Peyer's patch (tissue), 4 donors: ENCODE measurements around the gene ATP6V1F. TPM values are rescaled to one million over a fixed set of nuclear protein-coding genes. Genes with fewer than 3 reads are reported as not detected.

Source experiments
- DNase-seq, 3 donors: peaks; one replicate each; pipeline ENCODE4 v3.0.0-alpha.2; 2017 to 2019
- H3K27ac ChIP-seq, 4 donors: fragments of 200-600 bp; sonication (generic); one replicate each; pipeline ENCODE4 v1.5.1; 2016 to 2019
- H3K27me3 ChIP-seq, 2 donors: fragments of 200-600 bp; sonication (generic); one replicate each; pipeline ENCODE4 v1.5.1; 2019
- H3K36me3 ChIP-seq, 3 donors: fragments of 200-600 bp; sonication (generic); one replicate each; pipeline ENCODE4 v1.5.1; 2016 to 2019
- H3K4me1 ChIP-seq, 4 donors: fragments of 200-600 bp; sonication (generic); one replicate each; pipeline ENCODE4 v1.5.1; 2016 to 2019
- H3K4me3 ChIP-seq, 4 donors: fragments of 200-600 bp; sonication (generic); 1 replicate in 3 of 4; 2 replicates in 1 of 4; pipeline ENCODE4 v1.5.1; 2016 to 2019; ENCODE audit warnings: mild to moderate bottlenecking in 1 of 4
- H3K9me3 ChIP-seq, 4 donors: fragments of 200-600 bp; sonication (generic); one replicate each; pipeline ENCODE4 v1.5.1; 2016 to 2019; ENCODE audit warnings: mild to moderate bottlenecking in 1 of 4
- POLR2A ChIP-seq, 2 donors: fragments of 450-650 bp; IDR thresholded peaks; one replicate each; pipeline ENCODE4 v1.5.1; 2017; ENCODE audit warnings: antibody characterized with exemption in 2 of 2, mild to moderate bottlenecking in 2 of 2, moderate library complexity in 2 of 2
- total RNA-seq, 4 donors: library from RNA; depleted of rRNA; stranded (reverse); fragments of >200 nt; gene quantifications; one replicate each; pipeline ENCODE4 v1.1.0, GENCODE V29; 2016
- TF ChIP-seq, protein P1 (sequence below), 6 experiments: fragments of 450-650 bp in 4 of 6; fragments of 200-600 bp in 2 of 6; sonication (generic) in 1 of 6; IDR thresholded peaks; one replicate each; pipeline ENCODE4 v1.5.1; 2017 to 2019; ENCODE audit warnings: antibody characterized with exemption in 6 of 6, mild to moderate bottlenecking in 3 of 6, moderate library complexity in 1 of 6

Gene ATP6V1F
- total RNA-seq, 4 donors from 2014 or later, result 71.3 to 88.3 (median 84.6) TPM

DNA sequence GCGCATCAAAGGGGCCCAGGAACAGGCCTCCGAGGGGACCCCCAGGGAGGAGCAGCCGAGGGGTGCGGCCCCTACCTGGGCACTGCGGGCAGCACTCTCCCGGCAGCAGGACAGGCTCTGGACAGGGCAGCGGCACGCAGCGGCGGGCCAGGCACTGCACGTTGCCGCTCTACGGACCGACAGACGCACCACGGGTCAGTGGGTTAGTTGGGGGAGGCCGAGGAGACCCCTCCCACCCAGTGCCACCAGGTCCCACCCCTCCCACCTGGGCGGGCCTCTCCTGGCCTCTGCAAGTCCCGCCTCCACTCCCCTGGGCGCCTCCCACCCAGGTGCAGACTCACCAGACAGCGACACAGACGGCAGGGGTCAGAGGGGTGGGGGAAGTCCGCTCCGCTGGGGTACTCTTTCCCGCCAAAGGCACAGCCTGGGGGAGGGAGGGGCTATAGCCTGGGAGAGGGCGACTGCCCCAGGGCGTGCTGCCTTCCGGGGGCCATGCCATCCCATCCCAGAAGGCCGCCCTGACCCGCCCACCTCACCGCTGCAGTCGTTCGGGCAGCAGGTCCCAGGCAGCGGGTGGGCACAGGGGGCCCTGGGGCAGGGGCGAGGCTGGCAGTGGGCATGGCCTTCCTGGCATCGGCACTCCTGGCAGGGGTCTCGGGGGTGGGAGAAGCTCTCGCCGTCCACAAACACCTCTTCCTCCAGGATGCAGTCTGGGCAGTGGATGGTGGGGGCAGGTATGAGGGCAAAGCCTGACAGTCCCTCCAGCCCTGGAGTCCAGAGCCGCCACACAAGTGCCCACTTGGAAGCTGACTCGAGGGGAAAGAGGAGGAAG lies 28.7 kb downstream of the ATP6V1F start:
- Histone ChIP-seq H3K36me3 (no peaks in the 10 kb centered on the region), H3K27me3 (peaks cover 0 to 13% of the 10 kb centered on the region in 2 donors), H3K4me3 (peak overlapping the region; percentile 25 to 60 (median 44)), H3K27ac (peak overlapping the region in 1 of 4 donors; percentile 81), H3K4me1 (peaks cover 3 to 9% (median 5%) of the 10 kb centered on the region in 4 donors), H3K9me3 (no peaks in the 10 kb centered on the region)
- DNase-seq, result peak in 2 of 3 donors; percentile 63 to 71
- TF ChIP-seq, protein P1, sequence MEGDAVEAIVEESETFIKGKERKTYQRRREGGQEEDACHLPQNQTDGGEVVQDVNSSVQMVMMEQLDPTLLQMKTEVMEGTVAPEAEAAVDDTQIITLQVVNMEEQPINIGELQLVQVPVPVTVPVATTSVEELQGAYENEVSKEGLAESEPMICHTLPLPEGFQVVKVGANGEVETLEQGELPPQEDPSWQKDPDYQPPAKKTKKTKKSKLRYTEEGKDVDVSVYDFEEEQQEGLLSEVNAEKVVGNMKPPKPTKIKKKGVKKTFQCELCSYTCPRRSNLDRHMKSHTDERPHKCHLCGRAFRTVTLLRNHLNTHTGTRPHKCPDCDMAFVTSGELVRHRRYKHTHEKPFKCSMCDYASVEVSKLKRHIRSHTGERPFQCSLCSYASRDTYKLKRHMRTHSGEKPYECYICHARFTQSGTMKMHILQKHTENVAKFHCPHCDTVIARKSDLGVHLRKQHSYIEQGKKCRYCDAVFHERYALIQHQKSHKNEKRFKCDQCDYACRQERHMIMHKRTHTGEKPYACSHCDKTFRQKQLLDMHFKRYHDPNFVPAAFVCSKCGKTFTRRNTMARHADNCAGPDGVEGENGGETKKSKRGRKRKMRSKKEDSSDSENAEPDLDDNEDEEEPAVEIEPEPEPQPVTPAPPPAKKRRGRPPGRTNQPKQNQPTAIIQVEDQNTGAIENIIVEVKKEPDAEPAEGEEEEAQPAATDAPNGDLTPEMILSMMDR (IDR thresholded peaks at IDR 0.05), result peak in 1 of 6 experiments; percentile 19
- peak in 1 of 2 donors; percentile 14 for TF ChIP-seq POLR2A (IDR thresholded peaks at IDR 0.05)

DNA sequence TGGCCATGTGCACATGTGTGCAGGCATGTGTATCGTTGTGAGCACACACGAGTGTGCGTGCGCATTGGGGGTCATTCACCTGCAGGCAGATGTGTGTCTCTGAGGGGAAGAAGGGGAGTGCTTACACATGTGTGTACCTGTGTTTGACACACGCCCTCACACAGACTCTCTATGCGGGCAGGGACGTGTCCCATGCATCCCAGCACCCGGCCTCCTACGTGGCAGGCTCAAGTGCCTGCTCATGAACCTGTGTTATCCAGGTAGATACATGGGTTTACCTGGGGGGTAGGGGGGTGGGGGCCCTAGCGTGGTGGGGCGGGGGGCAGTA lies 29.2 kb downstream of the ATP6V1F start:
- no peaks in the 10 kb centered on the region for H3K9me3 ChIP-seq
- no peaks in the 10 kb centered on the region for H3K36me3 ChIP-seq
- peaks cover 3 to 9% (median 5%) of the 10 kb centered on the region in 4 donors for H3K4me1 ChIP-seq
- peak overlapping the region in 1 of 4 donors; percentile 60 for H3K4me3 ChIP-seq
- peaks cover 0 to 13% of the 10 kb centered on the region in 2 donors for H3K27me3 ChIP-seq
- no peak for DNase-seq
- TF ChIP-seq POLR2A (IDR thresholded peaks at IDR 0.05), result no peak
- TF ChIP-seq, protein P1 (IDR thresholded peaks at IDR 0.05), result no peak
- peak overlapping the region in 1 of 4 donors; percentile 72 for H3K27ac ChIP-seq

DNA sequence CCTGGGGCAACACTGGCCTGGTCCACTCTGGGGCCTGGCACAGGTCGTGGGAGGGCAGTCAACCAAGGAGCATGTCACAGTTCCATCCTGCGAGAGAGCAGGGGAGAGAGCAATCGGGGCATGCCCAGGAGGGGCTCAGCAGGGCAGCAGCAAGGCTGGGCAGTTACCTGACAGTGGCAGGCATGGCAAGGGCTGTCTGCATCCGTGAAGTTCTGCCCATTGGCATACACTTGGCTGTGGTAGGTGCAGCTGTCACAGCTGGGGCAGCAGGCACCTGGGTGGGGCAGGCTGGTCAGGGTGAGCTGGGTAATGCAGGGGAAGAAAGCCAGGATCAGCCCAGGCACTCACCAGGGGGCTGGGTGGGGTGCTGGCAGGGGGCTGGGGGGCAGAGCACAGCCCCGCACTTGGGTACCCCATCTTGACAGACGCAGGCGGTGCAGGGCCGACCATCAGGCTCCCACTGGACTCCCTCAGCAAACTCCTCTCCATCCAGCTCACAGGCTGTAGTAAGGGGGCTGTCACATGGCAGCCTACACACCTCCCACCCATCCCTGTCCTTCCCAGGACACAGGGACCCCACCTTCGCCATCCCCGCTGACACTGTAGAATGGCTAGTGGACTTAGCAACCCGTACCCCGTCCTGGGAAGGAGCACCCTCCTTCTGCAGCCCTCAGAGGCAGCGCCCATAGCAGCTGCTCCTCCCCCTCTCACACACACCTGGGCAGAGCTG lies 30.0 kb downstream of the ATP6V1F start:
- peak in 1 of 3 donors; percentile 57 for DNase-seq
- peaks cover 3 to 9% (median 5%) of the 10 kb centered on the region in 4 donors for H3K4me1 ChIP-seq
- peak overlapping the region in 1 of 4 donors; percentile 72 for H3K27ac ChIP-seq
- H3K36me3 ChIP-seq, result no peaks in the 10 kb centered on the region
- no peak for TF ChIP-seq POLR2A (IDR thresholded peaks at IDR 0.05)
- TF ChIP-seq, protein P1 (IDR thresholded peaks at IDR 0.05), result peak in 1 of 6 experiments; percentile 7
- peaks cover 0 to 13% of the 10 kb centered on the region in 2 donors for H3K27me3 ChIP-seq
- H3K9me3 ChIP-seq, result no peaks in the 10 kb centered on the region
- H3K4me3 ChIP-seq, result peak overlapping the region in 1 of 4 donors; percentile 10

DNA sequence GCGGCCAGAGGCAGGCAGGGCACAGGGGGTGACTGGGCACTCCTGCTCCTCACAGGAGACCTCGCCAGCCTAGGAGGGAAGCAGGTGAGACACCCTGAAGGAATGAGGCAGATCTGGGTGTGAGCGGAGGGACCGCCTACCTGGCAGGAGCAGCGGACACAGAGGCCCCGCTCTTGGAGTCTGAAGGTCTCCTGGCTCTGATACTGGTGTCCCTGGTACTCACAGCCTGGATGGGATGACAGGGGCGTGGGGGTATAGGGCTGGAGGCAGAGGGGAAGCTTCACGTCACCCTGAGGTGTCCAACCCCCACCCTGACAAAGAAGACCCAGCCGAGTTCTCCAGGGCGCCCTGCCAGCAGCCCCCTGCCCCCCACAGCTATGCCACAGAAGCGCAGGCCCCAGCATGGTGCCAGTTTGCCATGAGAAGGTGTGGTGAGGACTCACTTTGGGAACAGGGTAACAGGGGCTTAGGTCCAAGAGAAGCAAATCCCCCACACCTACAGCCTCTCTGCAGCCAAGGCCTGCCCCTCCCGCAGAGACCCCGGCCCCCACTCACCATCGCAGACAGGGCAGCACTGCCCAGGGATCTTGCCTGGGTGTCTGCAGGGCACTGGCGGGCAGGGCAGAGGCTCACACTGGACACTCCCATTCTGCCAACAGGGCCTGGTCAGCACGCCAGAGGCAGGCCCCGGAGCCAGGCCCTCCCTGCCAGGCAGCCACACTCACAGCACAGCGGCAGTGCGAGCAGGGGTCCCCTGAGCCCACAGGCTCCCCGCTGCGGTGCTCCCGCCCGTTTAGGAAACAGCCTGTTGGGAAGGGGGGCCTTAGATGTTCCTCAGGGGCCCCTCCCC lies 30.8 kb downstream of the ATP6V1F start:
- no peak overlapping the region for H3K4me3 ChIP-seq
- TF ChIP-seq POLR2A (IDR thresholded peaks at IDR 0.05), result peak; percentile 51 to 82
- TF ChIP-seq, protein P1 (IDR thresholded peaks at IDR 0.05), result no peak
- peak in 2 of 3 donors; percentile 75 to 86 for DNase-seq
- H3K27me3 ChIP-seq, result peaks cover 0 to 13% of the 10 kb centered on the region in 2 donors
- H3K9me3 ChIP-seq, result no peaks in the 10 kb centered on the region
- H3K4me1 ChIP-seq, result peaks cover 3 to 9% (median 5%) of the 10 kb centered on the region in 4 donors
- peak overlapping the region in 1 of 4 donors; percentile 72 for H3K27ac ChIP-seq
- no peaks in the 10 kb centered on the region for H3K36me3 ChIP-seq

DNA sequence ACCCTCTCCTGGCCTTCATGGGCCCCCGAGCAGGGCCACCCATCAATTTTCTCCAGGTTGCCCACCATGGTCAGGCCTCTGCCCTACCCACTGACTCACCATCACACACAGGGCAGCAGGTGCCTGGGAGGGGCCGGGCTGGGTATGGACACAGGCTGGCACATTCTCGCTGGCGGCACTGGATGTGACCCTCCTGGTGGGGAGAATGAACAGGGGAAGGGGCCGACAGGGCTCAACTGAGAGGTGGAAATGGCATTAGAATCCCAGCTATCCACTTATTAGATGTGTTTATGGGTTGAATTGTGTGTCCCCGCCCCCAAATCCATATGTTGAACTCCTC lies 31.4 kb downstream of the ATP6V1F start:
- Histone ChIP-seq H3K27me3 (peaks cover 0 to 13% of the 10 kb centered on the region in 2 donors), H3K4me3 (no peak overlapping the region), H3K27ac (no peak overlapping the region), H3K9me3 (no peaks in the 10 kb centered on the region), H3K4me1 (peaks cover 3 to 9% (median 5%) of the 10 kb centered on the region in 4 donors), H3K36me3 (no peaks in the 10 kb centered on the region)
- no peak for DNase-seq
- no peak for TF ChIP-seq POLR2A (IDR thresholded peaks at IDR 0.05)
- TF ChIP-seq, protein P1 (IDR thresholded peaks at IDR 0.05), result no peak
